GM21360 (cell line): ENCODE measurements around the gene CDNF.
"Not testable (repeated sequence)": the region's sequence is repeated elsewhere in the genome, so short reads cannot be mapped to it uniquely, and the experiment has no call there.

Source experiments
- ATAC-seq: cut with Tn5 transposase; IDR thresholded peaks from one replicate; pipeline ENCODE4 v1.9.1; 2021; ENCODE audit warnings: mild to moderate bottlenecking, moderate library complexity; ENCODE audit not compliant: unreplicated experiment

CDNF gene

GRCh38 chr10:14837757-14838581 is at the start of gene CDNF, which contains the start of the genes HSPA14 and MSANTD7:
CDNF (minus strand) TSS chr10:14838037; CDS start chr10:14837946, 91 bp downstream.
HSPA14 (plus strand) TSS chr10:14838306; CDS start chr10:14838403, 97 bp downstream.
MSANTD7 (plus strand) TSS chr10:14838306; CDS start chr10:14842285, 3,979 bp downstream.
- ATAC-seq = peak; percentile 89

- ATAC-seq = no peak
Measured at GRCh38 chr10:14884082-14884481, 46.2 kb upstream of the CDNF start.

- no peak for ATAC-seq
Measured at GRCh38 chr10:14880229-14880628, 42.4 kb upstream of the CDNF start.

GRCh38 chr10:14879928-14880193 is 42.0 kb upstream of the CDNF start:
- ATAC-seq = no peak

GRCh38 chr10:14879124-14879927 is 41.5 kb upstream of the CDNF start:
- peak; percentile 14 for ATAC-seq

GRCh38 chr10:14878266-14879123 is 40.7 kb upstream of the CDNF start, which contains the start of gene SUV39H2:
SUV39H2 (plus strand) TSS chr10:14878866; CDS start chr10:14878889, 23 bp downstream.
- peak; percentile 89 for ATAC-seq

- no peak for ATAC-seq
Measured at GRCh38 chr10:14876764-14877163, 38.9 kb upstream of the CDNF start.

- ATAC-seq = no peak
Measured at GRCh38 chr10:14875941-14876340, 38.1 kb upstream of the CDNF start.

GRCh38 chr10:14873090-14873760 is 35.4 kb upstream of the CDNF start:
- peak; percentile 38 for ATAC-seq

GRCh38 chr10:14864871-14865270 is 27.0 kb upstream of the CDNF start:
- not testable (repeated sequence) for ATAC-seq

GRCh38 chr10:14864466-14864865 is 26.6 kb upstream of the CDNF start:
- ATAC-seq = not testable (repeated sequence)

- no peak for ATAC-seq
Measured at GRCh38 chr10:14860791-14861190, 23.0 kb upstream of the CDNF start.

GRCh38 chr10:14859775-14860174 is 21.9 kb upstream of the CDNF start:
- ATAC-seq = no peak

- no peak for ATAC-seq
Measured at GRCh38 chr10:14859043-14859442, 21.2 kb upstream of the CDNF start.

GRCh38 chr10:14858338-14858960 is 20.6 kb upstream of the CDNF start:
- no peak for ATAC-seq

GRCh38 chr10:14855453-14855852 is 17.6 kb upstream of the CDNF start:
- no peak for ATAC-seq

GRCh38 chr10:14852236-14852635 is 14.4 kb upstream of the CDNF start:
- ATAC-seq = no peak

- ATAC-seq = no peak
Measured at GRCh38 chr10:14844948-14845347, 7.1 kb upstream of the CDNF start.

GRCh38 chr10:14843327-14843988 is 5.6 kb upstream of the CDNF start:
- ATAC-seq = no peak
